Stimulated activated memory B cell treated with anti-CD40 and anti-IgM and Interleukin-4, amounts not matched to agents 10 μg/mL and 1 μg/mL and 100 μg/mL, for 72 hours (primary cell): ENCODE measurements around the gene ZCWPW1.

Experiments
- ATAC-seq: fragments of 150-1000 bp; cut with Tn5 transposase; 2 replicates; pipeline ENCODE4 v1.10.0; 2021
- H3K27ac Mint-ChIP-seq: one replicate; pipeline ENCODE4 v1.8.0; 2022; ENCODE audit warnings: mild to moderate bottlenecking, mixed read lengths
- H3K27me3 Mint-ChIP-seq: one replicate; pipeline ENCODE4 v1.8.0; 2022; ENCODE audit warnings: mixed read lengths
- H3K36me3 Mint-ChIP-seq: one replicate; pipeline ENCODE4 v1.8.0; 2022; ENCODE audit warnings: mixed read lengths
- H3K4me1 Mint-ChIP-seq: one replicate; pipeline ENCODE4 v1.8.0; 2022; ENCODE audit warnings: mixed read lengths
- H3K4me3 Mint-ChIP-seq: one replicate; pipeline ENCODE4 v1.8.0; 2022; ENCODE audit warnings: mild to moderate bottlenecking, moderate library complexity, mixed read lengths
- H3K9me3 Mint-ChIP-seq: one replicate; pipeline ENCODE4 v1.8.0; 2022; ENCODE audit warnings: mixed read lengths

Gene ZCWPW1

GRCh38 chr7:100402241-100402640, 26.3 kb downstream of the ZCWPW1 start:
- peak overlapping the region; percentile 13 for H3K27ac Mint-ChIP-seq

GRCh38 chr7:100401811-100402210, 26.7 kb downstream of the ZCWPW1 start:
- ATAC-seq: no peak
- Mint-ChIP-seq H3K36me3 (no peaks in the 10 kb centered on the region), H3K4me1 (peaks cover 21% of the 10 kb centered on the region), H3K27ac (peak overlapping the region; percentile 13), H3K27me3 (no peaks in the 10 kb centered on the region), H3K9me3 (no peaks in the 10 kb centered on the region), H3K4me3 (no peak overlapping the region)

More at GRCh38 chr7:100402241-100402640, 26.3 kb downstream of the ZCWPW1 start:
- Mint-ChIP-seq H3K9me3 (no peaks in the 10 kb centered on the region), H3K4me1 (peaks cover 16% of the 10 kb centered on the region), H3K4me3 (no peak overlapping the region), H3K36me3 (no peaks in the 10 kb centered on the region), H3K27me3 (no peaks in the 10 kb centered on the region)
- ATAC-seq: no peak

GRCh38 chr7:100400656-100401055, 27.8 kb downstream of the ZCWPW1 start:
- peaks cover 28% of the 10 kb centered on the region for H3K4me1 Mint-ChIP-seq
- no peaks in the 10 kb centered on the region for H3K36me3 Mint-ChIP-seq
- H3K27ac Mint-ChIP-seq: no peak overlapping the region
- H3K27me3 Mint-ChIP-seq: no peaks in the 10 kb centered on the region
- H3K4me3 Mint-ChIP-seq: no peak overlapping the region
- H3K9me3 Mint-ChIP-seq: no peaks in the 10 kb centered on the region
- ATAC-seq: no peak

DNA sequence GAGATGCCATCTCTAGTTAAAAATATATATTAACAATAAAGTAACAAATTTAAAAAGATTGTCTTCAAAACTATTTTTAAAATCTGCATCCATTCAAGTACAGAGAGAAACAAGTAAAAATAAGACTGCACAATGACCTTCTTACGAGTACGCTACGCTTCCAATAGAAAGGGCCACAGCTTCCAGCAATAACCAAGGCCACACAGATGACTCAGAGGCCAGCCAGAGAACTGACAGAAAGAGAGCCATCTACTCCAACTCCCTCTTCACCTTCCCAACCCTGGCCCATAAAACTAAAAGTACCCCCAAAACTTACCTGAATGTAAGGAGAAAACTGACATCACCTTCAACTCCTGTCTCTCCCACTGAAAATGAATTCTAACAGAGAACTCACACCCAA, 28.5 kb downstream of the ZCWPW1 start:
- no peaks in the 10 kb centered on the region for H3K36me3 Mint-ChIP-seq
- ATAC-seq: no peak
- H3K27me3 Mint-ChIP-seq: no peaks in the 10 kb centered on the region
- no peak overlapping the region for H3K27ac Mint-ChIP-seq
- H3K4me1 Mint-ChIP-seq: peaks cover 28% of the 10 kb centered on the region
- no peaks in the 10 kb centered on the region for H3K9me3 Mint-ChIP-seq
- H3K4me3 Mint-ChIP-seq: no peak overlapping the region

GRCh38 chr7:100398239-100398638, 30.3 kb downstream of the ZCWPW1 start:
- Mint-ChIP-seq H3K4me3 (no peak overlapping the region), H3K27me3 (no peaks in the 10 kb centered on the region), H3K36me3 (no peaks in the 10 kb centered on the region), H3K9me3 (no peaks in the 10 kb centered on the region), H3K27ac (peak overlapping the region; percentile 90), H3K4me1 (peaks cover 38% of the 10 kb centered on the region)
- no peak for ATAC-seq

DNA sequence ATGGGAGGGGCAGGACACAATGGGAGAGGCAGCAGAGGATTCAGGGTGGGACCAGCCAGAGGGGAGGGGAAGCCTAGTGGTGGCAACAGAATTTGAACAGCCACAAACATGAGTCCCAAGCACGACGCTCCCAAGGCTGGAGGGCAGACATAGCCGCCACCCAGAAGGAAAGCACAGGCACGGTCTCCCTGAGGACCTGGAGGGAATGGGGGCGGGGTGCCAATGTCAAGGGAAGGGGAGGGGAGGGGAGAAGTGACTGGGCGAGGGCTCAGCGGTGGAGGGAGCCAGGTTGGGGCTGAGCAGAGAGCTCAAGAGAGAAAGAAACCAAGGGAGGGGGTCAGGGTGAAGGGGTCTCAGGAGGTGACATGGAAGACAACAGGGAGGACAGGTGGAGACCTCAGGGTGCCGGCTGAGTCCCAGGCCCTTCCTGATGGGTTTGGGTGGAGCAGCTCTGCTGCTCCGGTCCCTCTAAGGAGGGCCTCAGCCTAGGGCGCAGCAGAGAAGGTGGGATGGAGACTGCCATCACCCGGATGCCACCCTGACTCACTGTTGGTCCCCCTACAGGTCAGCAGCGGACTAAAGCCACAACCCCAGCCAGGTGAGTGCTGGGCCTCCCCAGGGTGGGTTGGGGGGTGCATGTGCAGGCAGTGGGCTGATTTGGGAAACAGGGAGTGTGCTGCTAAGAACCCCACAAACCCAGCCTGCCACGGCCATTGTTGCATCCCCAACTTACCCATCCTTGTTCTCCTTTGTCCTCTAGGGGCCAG, 31.0 kb downstream of the ZCWPW1 start:
- Mint-ChIP-seq H3K9me3 (no peaks in the 10 kb centered on the region), H3K4me3 (peak overlapping the region; percentile 63), H3K36me3 (no peaks in the 10 kb centered on the region), H3K27ac (peak overlapping the region; percentile 90), H3K27me3 (no peaks in the 10 kb centered on the region), H3K4me1 (peaks cover 46% of the 10 kb centered on the region)
- ATAC-seq: no peak

DNA sequence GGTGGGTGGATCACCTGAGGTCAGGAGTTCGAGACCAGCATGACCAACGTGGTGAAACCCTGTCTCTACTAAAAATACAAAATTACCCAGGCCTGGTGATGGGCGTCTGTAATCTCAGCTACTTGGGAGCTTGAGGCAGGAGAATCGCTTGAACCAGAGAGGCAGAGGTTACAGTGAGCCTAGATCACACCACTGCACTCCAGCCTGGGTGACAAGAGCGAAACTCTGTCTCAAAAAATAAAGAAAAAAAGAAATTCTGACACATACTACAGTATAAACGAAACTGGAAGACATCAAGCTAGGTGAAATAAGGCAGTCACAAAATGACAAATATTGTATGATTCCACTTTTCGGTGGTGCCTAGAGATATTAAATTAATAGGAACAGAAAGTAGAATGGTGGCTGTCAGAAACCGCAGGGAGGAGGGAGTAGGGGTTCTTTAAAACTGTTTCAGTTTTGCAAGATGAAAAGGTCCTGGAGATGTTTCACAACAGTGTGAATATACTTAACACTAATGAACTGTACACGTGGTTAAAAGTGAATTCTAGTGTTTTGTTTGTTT, 32.0 kb downstream of the ZCWPW1 start:
- Mint-ChIP-seq H3K4me1 (peaks cover 54% of the 10 kb centered on the region), H3K27ac (peak overlapping the region; percentile 90), H3K36me3 (no peaks in the 10 kb centered on the region), H3K4me3 (peak overlapping the region; percentile 63), H3K9me3 (no peaks in the 10 kb centered on the region), H3K27me3 (no peaks in the 10 kb centered on the region)
- peak; percentile 96 for ATAC-seq

- Mint-ChIP-seq H3K27ac (peak overlapping the region; percentile 47), H3K27me3 (peaks cover 16% of the 10 kb centered on the region), H3K4me1 (peaks cover 54% of the 10 kb centered on the region), H3K36me3 (no peaks in the 10 kb centered on the region), H3K9me3 (no peaks in the 10 kb centered on the region), H3K4me3 (no peak overlapping the region)
- ATAC-seq: no peak
These were observed 34.4 kb downstream of the ZCWPW1 start for GRCh38 chr7:100394077-100394476.

- Mint-ChIP-seq H3K27me3 (peaks cover 18% of the 10 kb centered on the region), H3K27ac (peak overlapping the region; percentile 47), H3K4me1 (peaks cover 49% of the 10 kb centered on the region), H3K9me3 (no peaks in the 10 kb centered on the region), H3K4me3 (no peak overlapping the region), H3K36me3 (no peaks in the 10 kb centered on the region)
- no peak for ATAC-seq
These were observed 35.1 kb downstream of the ZCWPW1 start for GRCh38 chr7:100393233-100393905.

DNA sequence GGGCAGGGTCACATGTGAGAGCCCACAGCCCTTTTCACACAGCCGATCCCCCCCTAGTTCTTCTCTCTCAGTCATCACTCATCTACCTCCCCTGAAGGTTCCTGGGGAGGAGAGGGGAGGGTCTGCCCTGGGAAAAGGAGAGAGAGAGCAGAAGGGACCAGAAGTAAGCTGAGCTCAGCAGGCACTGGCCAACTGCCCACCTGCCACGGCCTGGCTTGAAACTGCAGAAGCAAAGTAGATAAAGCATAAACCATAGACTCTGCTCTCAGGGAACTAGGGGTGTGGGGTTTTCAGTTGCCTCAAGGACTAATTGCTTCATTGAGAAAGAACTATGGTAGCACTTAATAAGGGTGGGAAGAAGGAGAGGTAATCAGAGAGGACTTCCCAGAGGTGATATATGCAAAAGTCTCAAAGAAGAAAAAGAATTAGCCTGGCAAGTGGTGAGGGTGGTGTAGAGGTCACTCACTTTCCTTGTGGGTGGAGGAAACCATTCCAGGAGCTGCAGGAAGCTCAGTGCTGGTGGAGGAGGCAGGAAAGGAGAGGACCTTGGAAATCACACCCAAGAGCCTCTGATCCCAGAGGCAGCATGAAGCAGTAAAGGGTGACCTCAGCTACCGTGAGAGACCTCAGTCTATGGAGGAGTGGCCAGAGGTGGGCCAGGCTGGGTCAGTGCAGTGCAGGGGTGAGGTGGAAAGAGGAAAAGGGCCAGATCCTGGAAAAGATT, 38.1 kb downstream of the ZCWPW1 start:
- no peak for ATAC-seq
- no peak overlapping the region for H3K4me3 Mint-ChIP-seq
- no peaks in the 10 kb centered on the region for H3K9me3 Mint-ChIP-seq
- H3K27me3 Mint-ChIP-seq: peaks cover 18% of the 10 kb centered on the region
- no peaks in the 10 kb centered on the region for H3K36me3 Mint-ChIP-seq
- H3K4me1 Mint-ChIP-seq: peaks cover 26% of the 10 kb centered on the region
- H3K27ac Mint-ChIP-seq: peak overlapping the region; percentile 6

GRCh38 chr7:100389437-100390088, 38.9 kb downstream of the ZCWPW1 start:
- Mint-ChIP-seq H3K4me1 (peaks cover 31% of the 10 kb centered on the region), H3K36me3 (no peaks in the 10 kb centered on the region), H3K4me3 (no peak overlapping the region), H3K27me3 (peaks cover 18% of the 10 kb centered on the region), H3K27ac (no peak overlapping the region), H3K9me3 (no peaks in the 10 kb centered on the region)
- ATAC-seq: no peak

DNA sequence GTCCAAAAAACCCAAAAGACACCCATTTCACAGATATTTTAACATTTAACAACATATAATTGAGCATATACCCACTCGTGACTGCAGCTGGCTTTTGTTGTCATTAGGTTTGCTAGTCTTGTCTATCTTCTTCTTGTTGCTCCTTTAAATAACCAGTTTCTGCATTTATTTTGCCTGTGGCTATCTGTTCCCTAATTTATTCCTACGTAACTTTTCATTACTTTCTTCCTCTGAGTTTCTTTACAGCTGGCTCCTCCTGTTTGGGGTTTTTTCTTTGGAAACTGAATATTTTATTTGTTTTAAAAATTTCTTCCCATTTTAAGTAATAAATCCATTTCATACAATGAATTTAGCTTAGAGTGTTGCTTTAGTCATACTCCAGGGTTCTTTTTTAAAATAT, 40.8 kb downstream of the ZCWPW1 start:
- Mint-ChIP-seq H3K36me3 (no peaks in the 10 kb centered on the region), H3K27me3 (peaks cover 18% of the 10 kb centered on the region), H3K4me3 (no peak overlapping the region), H3K9me3 (no peaks in the 10 kb centered on the region), H3K4me1 (peaks cover 22% of the 10 kb centered on the region), H3K27ac (no peak overlapping the region)
- no peak for ATAC-seq

DNA sequence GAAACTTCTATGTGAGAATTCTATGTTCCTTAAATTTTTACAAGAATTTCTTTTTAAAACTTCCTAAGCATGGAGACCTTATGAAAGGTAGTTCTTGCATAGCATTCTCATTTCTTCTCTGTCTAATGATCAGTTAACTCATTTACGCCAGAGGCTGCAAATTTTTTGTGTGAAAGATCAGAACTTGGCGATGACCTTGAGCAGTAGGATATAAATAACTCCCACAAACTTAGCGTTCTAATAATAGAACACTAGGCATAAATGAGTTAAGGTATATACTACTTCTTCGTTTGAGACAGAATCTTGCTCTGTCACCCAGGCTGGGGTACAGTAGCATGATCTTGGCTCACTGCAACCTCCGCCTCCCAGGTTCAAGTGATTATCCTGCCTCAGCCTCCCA, 41.6 kb downstream of the ZCWPW1 start:
- Mint-ChIP-seq H3K9me3 (no peaks in the 10 kb centered on the region), H3K4me1 (peaks cover 15% of the 10 kb centered on the region), H3K36me3 (no peaks in the 10 kb centered on the region), H3K27ac (no peak overlapping the region), H3K27me3 (peaks cover 18% of the 10 kb centered on the region), H3K4me3 (no peak overlapping the region)
- no peak for ATAC-seq

DNA sequence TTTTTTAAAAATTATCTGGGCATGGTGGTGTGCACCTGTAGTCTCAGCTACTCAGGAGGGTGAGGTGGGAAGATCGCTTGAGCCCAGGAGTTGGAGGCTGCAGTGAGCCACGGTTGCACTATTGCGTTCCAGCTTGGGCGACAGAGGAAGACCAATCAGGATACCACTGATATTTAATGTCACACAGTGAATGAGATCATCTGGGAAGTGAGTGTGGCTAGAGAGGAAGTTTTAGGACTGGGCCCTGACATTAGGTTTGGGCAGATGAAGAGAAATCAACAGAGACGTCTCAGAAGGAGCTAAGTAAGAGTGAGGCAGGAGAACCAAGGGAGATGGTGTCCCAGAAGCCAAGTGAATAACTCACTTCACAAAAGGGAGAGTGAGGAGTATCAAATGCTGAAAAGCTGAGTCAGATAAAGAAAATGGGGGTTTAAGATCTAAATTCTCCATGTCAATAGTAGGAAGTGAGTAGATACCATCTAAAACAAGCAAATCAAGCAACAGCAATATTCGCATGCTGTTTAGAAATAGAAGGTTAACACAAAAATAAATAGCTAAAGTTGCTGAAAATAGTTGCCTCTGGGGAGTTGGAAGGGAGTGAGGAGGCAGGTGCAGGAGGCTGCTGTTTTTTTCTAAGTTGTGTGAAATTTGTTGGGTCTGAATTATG, 43.7 kb downstream of the ZCWPW1 start:
- Mint-ChIP-seq H3K36me3 (no peaks in the 10 kb centered on the region), H3K27me3 (peaks cover 8% of the 10 kb centered on the region), H3K27ac (peak overlapping the region; percentile 0), H3K4me1 (peaks cover 18% of the 10 kb centered on the region), H3K4me3 (no peak overlapping the region), H3K9me3 (no peaks in the 10 kb centered on the region)
- no peak for ATAC-seq
